ENCODE results near the gene SCOC. TPM values are rescaled to one million over a fixed set of nuclear protein-coding genes. Genes with fewer than 3 reads are reported as not detected.

The SCOC gene
- total RNA-seq: 10 to 100 TPM; 38.5 to 45.6 TPM
- polyA plus RNA-seq: 100 to 1,000 TPM in 1 of 2 donors, 10 to 100 TPM in 1; 49.4 to 101 TPM
- long read RNA-seq, donor 1, transcript SCOC-211 (4 exons, 1,959 nt): major isoform, 199 of 243 reads
- long read RNA-seq, donor 1, transcript SCOC-207 (3 exons, 1,838 nt): minor isoform, 22 of 243 reads
- long read RNA-seq, donor 1, partial matches to known transcripts: 18 of 243 reads
- long read RNA-seq, donor 1, other reads (novel, unspliced or antisense): 4 of 243 reads
- long read RNA-seq, donor 2, transcript SCOC-211 (4 exons, 1,959 nt): major isoform, 32 of 40 reads
- long read RNA-seq, donor 2, partial matches to known transcripts: 2 of 40 reads
- long read RNA-seq, donor 2, other reads (novel, unspliced or antisense): 2 of 40 reads

GRCh38 chr4:140373328-140374129 lies at the start of gene SCOC:
SCOC (plus strand) TSS chr4:140373646; CDS start chr4:140379171, 5,525 bp downstream.
- intact Hi-C loops (cut with DNase I): loop anchor here (5.0 to 10.0 kb wide), 2 partner anchors 149 to 761 kb away; partner anchors contain the start of genes ELMOD2 (in 2 of the 2) and RNF150 (in 1 of the 2)
- WGBS, 2 donors: 1% methylated on average over 56 to 63 of the region's 63 CpGs

GRCh38 chr4:140326395-140326993 lies 47.0 kb upstream of the SCOC start:
- H3K4me3 ChIP-seq (ENCODE audit: low read length in 2 of 2): no peak overlapping the region
- H3K4me1 ChIP-seq (ENCODE audit: control insufficient read depth in 1 of 2, insufficient read depth in 2 of 2, low read length in 2 of 2): no peaks in the 10 kb centered on the region
- 49 to 68% methylated on average over 2 of the region's 2 CpGs for WGBS, 2 donors
- no peaks in the 10 kb centered on the region for H3K9me3 ChIP-seq (ENCODE audit: control insufficient read depth, low read length)
- no peak for ATAC-seq (ENCODE audit: low FRiP score)
- intact Hi-C loops (cut with DNase I): loop anchor here (5.0 to 10.0 kb wide), 5 partner anchors 172 to 672 kb away; partner anchors contain the start of gene MAML3 (in 1 of the 2)
- H3K27me3 ChIP-seq (ENCODE audit: control insufficient read depth in 1 of 2, insufficient read depth in 2 of 2, low read length in 1 of 2): no peaks in the 10 kb centered on the region
- no peaks in the 10 kb centered on the region for H3K36me3 ChIP-seq (ENCODE audit: control insufficient read depth in 1 of 2, insufficient read depth in 2 of 2, low read length in 1 of 2)
- DNase-seq: no peak
- no peak overlapping the region for H3K27ac ChIP-seq (ENCODE audit: low read depth in 1 of 2, low read length in 2 of 2)

More at GRCh38 chr4:140373328-140374129, at the start of gene SCOC:
- ATAC-seq (ENCODE audit: low FRiP score) (peak; percentile 100), DNase-seq (peak; percentile 99)
- Histone ChIP-seq H3K4me3 (ENCODE audit: low read length in 2 of 2) (peak within 1 kb of the TSS; percentile 77 to 89), H3K27me3 (ENCODE audit: control insufficient read depth in 1 of 2, insufficient read depth in 2 of 2, low read length in 1 of 2) (no peaks in the 10 kb centered on the region), H3K36me3 (ENCODE audit: control insufficient read depth in 1 of 2, insufficient read depth in 2 of 2, low read length in 1 of 2) (no peaks in the 10 kb centered on the region), H3K4me1 (ENCODE audit: control insufficient read depth in 1 of 2, insufficient read depth in 2 of 2, low read length in 2 of 2) (peaks cover 0 to 2% of the 10 kb centered on the region in 2 donors), H3K27ac (ENCODE audit: low read depth in 1 of 2, low read length in 2 of 2) (peak within 1 kb of the TSS; percentile 67 to 83), H3K9me3 (ENCODE audit: control insufficient read depth, low read length) (no peaks in the 10 kb centered on the region)

GRCh38 chr4:140330311-140330900 lies 43.0 kb upstream of the SCOC start:
- no peaks in the 10 kb centered on the region for H3K9me3 ChIP-seq (ENCODE audit: control insufficient read depth, low read length)
- intact Hi-C loops (cut with DNase I): no loop called here
- no peak for DNase-seq
- H3K4me1 ChIP-seq (ENCODE audit: control insufficient read depth in 1 of 2, insufficient read depth in 2 of 2, low read length in 2 of 2): no peaks in the 10 kb centered on the region
- 79 to 93% methylated on average over 1 of the region's 1 CpG for WGBS, 2 donors
- H3K4me3 ChIP-seq (ENCODE audit: low read length in 2 of 2): no peak overlapping the region
- H3K27me3 ChIP-seq (ENCODE audit: control insufficient read depth in 1 of 2, insufficient read depth in 2 of 2, low read length in 1 of 2): no peaks in the 10 kb centered on the region
- no peak for ATAC-seq (ENCODE audit: low FRiP score)
- H3K36me3 ChIP-seq (ENCODE audit: control insufficient read depth in 1 of 2, insufficient read depth in 2 of 2, low read length in 1 of 2): no peaks in the 10 kb centered on the region
- H3K27ac ChIP-seq (ENCODE audit: low read depth in 1 of 2, low read length in 2 of 2): no peak overlapping the region

DNA sequence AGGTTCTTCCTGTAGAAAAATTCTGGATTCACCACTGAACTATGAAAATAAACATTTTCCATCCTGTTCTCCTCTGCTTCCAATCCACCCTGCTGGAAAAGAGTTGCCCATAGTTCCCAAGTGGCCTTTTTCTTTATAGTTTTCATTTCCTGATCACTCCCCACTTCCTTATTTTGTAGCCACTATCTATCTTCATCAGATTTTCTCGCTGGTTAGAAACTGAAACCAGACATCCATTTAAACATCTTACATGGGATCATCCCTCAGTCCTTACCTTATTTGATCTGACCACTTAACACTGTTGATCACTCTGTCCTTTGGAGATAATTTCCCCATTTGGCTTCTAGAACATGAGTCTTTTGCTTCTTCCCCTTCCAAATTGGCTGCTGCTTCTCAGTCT lies 42.2 kb upstream of the SCOC start:
- H3K36me3 ChIP-seq (ENCODE audit: control insufficient read depth in 1 of 2, insufficient read depth in 2 of 2, low read length in 1 of 2): no peaks in the 10 kb centered on the region
- H3K27ac ChIP-seq (ENCODE audit: low read depth in 1 of 2, low read length in 2 of 2): no peak overlapping the region
- no peaks in the 10 kb centered on the region for H3K9me3 ChIP-seq (ENCODE audit: control insufficient read depth, low read length)
- no peaks in the 10 kb centered on the region for H3K27me3 ChIP-seq (ENCODE audit: control insufficient read depth in 1 of 2, insufficient read depth in 2 of 2, low read length in 1 of 2)
- H3K4me1 ChIP-seq (ENCODE audit: control insufficient read depth in 1 of 2, insufficient read depth in 2 of 2, low read length in 2 of 2): no peaks in the 10 kb centered on the region
- 88% methylated on average over 1 of the region's 1 CpG for whole genome bisulfite sequencing, 2 donors
- ATAC-seq (ENCODE audit: low FRiP score): no peak
- DNase-seq: no peak
- no peak overlapping the region for H3K4me3 ChIP-seq (ENCODE audit: low read length in 2 of 2)
- intact Hi-C loops (cut with DNase I): no loop called here

GRCh38 chr4:140331876-140332275 lies 41.6 kb upstream of the SCOC start:
- intact Hi-C loops (cut with DNase I): no loop called here
- DNase-seq (no peak), ATAC-seq (ENCODE audit: low FRiP score) (no peak)
- WGBS, 2 donors: 83 to 91% methylated on average over 5 of the region's 5 CpGs
- no peak overlapping the region for H3K27ac ChIP-seq (ENCODE audit: low read depth in 1 of 2, low read length in 2 of 2)
- H3K36me3 ChIP-seq (ENCODE audit: control insufficient read depth in 1 of 2, insufficient read depth in 2 of 2, low read length in 1 of 2): no peaks in the 10 kb centered on the region
- no peaks in the 10 kb centered on the region for H3K27me3 ChIP-seq (ENCODE audit: control insufficient read depth in 1 of 2, insufficient read depth in 2 of 2, low read length in 1 of 2)
- no peak overlapping the region for H3K4me3 ChIP-seq (ENCODE audit: low read length in 2 of 2)
- H3K4me1 ChIP-seq (ENCODE audit: control insufficient read depth in 1 of 2, insufficient read depth in 2 of 2, low read length in 2 of 2): no peaks in the 10 kb centered on the region
- H3K9me3 ChIP-seq (ENCODE audit: control insufficient read depth, low read length): no peaks in the 10 kb centered on the region

- intact Hi-C loops (cut with DNase I): no loop called here
- ATAC-seq (ENCODE audit: low FRiP score): no peak
- 92% methylated on average over 2 of the region's 2 CpGs for WGBS, 2 donors
Observed at GRCh38 chr4:140332734-140333133, 40.7 kb upstream of the SCOC start.

GRCh38 chr4:140333523-140333922 lies 39.9 kb upstream of the SCOC start:
- Histone ChIP-seq H3K36me3 (ENCODE audit: control insufficient read depth in 1 of 2, insufficient read depth in 2 of 2, low read length in 1 of 2) (no peaks in the 10 kb centered on the region), H3K27ac (ENCODE audit: low read depth in 1 of 2, low read length in 2 of 2) (no peak overlapping the region), H3K9me3 (ENCODE audit: control insufficient read depth, low read length) (no peaks in the 10 kb centered on the region), H3K4me1 (ENCODE audit: control insufficient read depth in 1 of 2, insufficient read depth in 2 of 2, low read length in 2 of 2) (no peaks in the 10 kb centered on the region), H3K4me3 (ENCODE audit: low read length in 2 of 2) (no peak overlapping the region), H3K27me3 (ENCODE audit: control insufficient read depth in 1 of 2, insufficient read depth in 2 of 2, low read length in 1 of 2) (no peaks in the 10 kb centered on the region)
- DNase-seq (no peak), ATAC-seq (ENCODE audit: low FRiP score) (no peak)
- intact Hi-C loops (cut with DNase I): no loop called here

More at GRCh38 chr4:140332734-140333133, 40.7 kb upstream of the SCOC start:
- Histone ChIP-seq H3K27ac (ENCODE audit: low read depth in 1 of 2, low read length in 2 of 2) (no peak overlapping the region), H3K4me1 (ENCODE audit: control insufficient read depth in 1 of 2, insufficient read depth in 2 of 2, low read length in 2 of 2) (no peaks in the 10 kb centered on the region), H3K27me3 (ENCODE audit: control insufficient read depth in 1 of 2, insufficient read depth in 2 of 2, low read length in 1 of 2) (no peaks in the 10 kb centered on the region), H3K36me3 (ENCODE audit: control insufficient read depth in 1 of 2, insufficient read depth in 2 of 2, low read length in 1 of 2) (no peaks in the 10 kb centered on the region), H3K9me3 (ENCODE audit: control insufficient read depth, low read length) (no peaks in the 10 kb centered on the region), H3K4me3 (ENCODE audit: low read length in 2 of 2) (no peak overlapping the region)
- DNase-seq: no peak

DNA sequence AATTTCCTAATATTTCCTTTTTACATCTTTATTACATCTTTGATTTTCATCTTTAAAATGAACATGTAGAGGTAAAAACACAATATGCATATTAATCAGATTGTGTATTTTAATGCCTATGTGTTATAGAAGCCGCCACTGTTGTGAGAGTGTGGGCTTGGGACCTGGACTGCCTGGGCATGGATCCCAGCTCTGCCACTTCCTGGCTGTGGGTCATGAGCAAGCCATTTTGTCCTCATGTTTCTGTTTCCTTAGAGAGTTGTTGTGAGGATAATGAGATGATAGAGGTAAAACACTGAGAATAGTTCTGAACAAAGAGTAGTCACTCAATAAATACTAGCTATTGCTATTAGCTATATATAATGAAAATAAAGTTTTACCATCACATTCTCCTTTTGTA lies 38.4 kb upstream of the SCOC start:
- ATAC-seq (ENCODE audit: low FRiP score): no peak
- intact Hi-C loops (cut with DNase I): no loop called here
- no peaks in the 10 kb centered on the region for H3K36me3 ChIP-seq (ENCODE audit: control insufficient read depth in 1 of 2, insufficient read depth in 2 of 2, low read length in 1 of 2)
- no peaks in the 10 kb centered on the region for H3K27me3 ChIP-seq (ENCODE audit: control insufficient read depth in 1 of 2, insufficient read depth in 2 of 2, low read length in 1 of 2)
- H3K4me3 ChIP-seq (ENCODE audit: low read length in 2 of 2): no peak overlapping the region
- H3K4me1 ChIP-seq (ENCODE audit: control insufficient read depth in 1 of 2, insufficient read depth in 2 of 2, low read length in 2 of 2): no peaks in the 10 kb centered on the region
- no peak for DNase-seq
- no peaks in the 10 kb centered on the region for H3K9me3 ChIP-seq (ENCODE audit: control insufficient read depth, low read length)
- no peak overlapping the region for H3K27ac ChIP-seq (ENCODE audit: low read depth in 1 of 2, low read length in 2 of 2)
- 60 to 69% methylated on average over 1 of the region's 1 CpG for WGBS, 2 donors

Data from aorta (tissue), 5 donors.